ENCODE data around the gene ETS1. TPM values are rescaled to one million over a fixed set of nuclear protein-coding genes. Genes with fewer than 3 reads are reported as not detected.

The ETS1 gene
- total RNA-seq, 1 donor: 35.5 TPM

DNA sequence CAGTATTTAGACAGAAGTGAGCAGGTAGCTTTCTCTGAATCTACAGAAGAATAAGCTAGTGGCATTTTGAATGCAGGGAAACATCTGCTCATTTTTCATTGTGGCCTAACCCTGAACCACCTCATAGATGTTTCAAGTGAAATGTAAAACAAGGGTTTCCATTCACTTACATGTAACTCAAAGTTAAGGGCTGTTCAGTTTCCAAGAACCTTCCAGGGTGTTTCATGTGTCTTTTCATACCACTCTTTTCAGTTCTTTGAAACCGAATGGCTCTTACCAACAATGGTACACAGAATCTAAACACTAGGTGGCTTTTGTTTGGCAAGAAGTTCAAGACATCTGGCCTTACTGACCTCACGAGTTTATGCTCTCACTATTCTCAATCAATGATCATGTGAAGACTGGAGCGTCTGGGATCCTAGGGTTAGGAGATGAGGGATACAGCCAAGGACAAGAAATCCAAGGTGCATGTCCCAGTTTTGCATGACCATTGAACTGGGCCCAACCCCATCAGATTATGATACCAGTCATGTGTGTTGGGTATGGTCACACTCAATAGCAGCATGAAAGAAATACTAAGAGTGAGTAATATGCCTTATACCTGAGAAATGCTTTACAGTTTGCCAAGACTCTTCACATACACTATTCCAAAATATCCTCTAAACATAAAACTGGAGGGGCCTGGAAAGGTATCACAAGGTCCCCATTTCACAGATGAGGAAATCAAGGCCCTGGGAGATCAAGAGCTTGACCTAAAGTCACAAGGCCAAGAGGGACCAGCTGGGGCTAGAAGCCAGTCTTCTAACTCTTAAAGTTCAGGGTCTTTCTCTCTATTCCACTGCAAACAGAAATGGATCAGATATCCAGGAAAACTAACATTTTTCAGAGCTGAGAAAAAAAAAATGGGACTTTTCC lies 92.7 kb downstream of the ETS1 start:
- TF ChIP-seq, protein P1, sequence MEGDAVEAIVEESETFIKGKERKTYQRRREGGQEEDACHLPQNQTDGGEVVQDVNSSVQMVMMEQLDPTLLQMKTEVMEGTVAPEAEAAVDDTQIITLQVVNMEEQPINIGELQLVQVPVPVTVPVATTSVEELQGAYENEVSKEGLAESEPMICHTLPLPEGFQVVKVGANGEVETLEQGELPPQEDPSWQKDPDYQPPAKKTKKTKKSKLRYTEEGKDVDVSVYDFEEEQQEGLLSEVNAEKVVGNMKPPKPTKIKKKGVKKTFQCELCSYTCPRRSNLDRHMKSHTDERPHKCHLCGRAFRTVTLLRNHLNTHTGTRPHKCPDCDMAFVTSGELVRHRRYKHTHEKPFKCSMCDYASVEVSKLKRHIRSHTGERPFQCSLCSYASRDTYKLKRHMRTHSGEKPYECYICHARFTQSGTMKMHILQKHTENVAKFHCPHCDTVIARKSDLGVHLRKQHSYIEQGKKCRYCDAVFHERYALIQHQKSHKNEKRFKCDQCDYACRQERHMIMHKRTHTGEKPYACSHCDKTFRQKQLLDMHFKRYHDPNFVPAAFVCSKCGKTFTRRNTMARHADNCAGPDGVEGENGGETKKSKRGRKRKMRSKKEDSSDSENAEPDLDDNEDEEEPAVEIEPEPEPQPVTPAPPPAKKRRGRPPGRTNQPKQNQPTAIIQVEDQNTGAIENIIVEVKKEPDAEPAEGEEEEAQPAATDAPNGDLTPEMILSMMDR (IDR thresholded peaks at IDR 0.05; ENCODE audit: insufficient read depth, low read length): no peak
- no peak for DNase-seq (ENCODE audit: low read depth)
- H3K4me3 ChIP-seq (ENCODE audit: low read depth, low read length): no peak overlapping the region

DNA sequence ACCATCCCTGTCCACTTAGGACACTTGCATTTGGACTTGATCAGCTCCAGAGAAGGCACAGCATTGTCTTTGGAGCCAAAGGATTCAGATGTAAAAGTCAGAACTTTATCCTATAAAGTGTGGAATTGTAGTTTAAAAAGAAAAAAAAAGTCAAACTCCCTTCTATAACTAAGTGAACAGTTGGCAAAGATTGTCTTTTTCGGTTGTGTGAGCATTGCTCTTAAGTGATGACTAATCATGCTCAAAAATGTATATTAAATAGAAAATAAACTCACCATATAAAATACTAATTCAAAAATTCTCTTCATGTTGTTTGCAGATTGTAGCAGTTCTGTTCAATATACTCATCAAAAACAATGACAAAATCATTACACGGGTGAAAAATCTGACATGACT lies 93.8 kb downstream of the ETS1 start:
- TF ChIP-seq, protein P1 (IDR thresholded peaks at IDR 0.05; ENCODE audit: insufficient read depth, low read length): no peak
- peak; percentile 53 for DNase-seq (ENCODE audit: low read depth)
- no peak overlapping the region for H3K4me3 ChIP-seq (ENCODE audit: low read depth, low read length)

DNA sequence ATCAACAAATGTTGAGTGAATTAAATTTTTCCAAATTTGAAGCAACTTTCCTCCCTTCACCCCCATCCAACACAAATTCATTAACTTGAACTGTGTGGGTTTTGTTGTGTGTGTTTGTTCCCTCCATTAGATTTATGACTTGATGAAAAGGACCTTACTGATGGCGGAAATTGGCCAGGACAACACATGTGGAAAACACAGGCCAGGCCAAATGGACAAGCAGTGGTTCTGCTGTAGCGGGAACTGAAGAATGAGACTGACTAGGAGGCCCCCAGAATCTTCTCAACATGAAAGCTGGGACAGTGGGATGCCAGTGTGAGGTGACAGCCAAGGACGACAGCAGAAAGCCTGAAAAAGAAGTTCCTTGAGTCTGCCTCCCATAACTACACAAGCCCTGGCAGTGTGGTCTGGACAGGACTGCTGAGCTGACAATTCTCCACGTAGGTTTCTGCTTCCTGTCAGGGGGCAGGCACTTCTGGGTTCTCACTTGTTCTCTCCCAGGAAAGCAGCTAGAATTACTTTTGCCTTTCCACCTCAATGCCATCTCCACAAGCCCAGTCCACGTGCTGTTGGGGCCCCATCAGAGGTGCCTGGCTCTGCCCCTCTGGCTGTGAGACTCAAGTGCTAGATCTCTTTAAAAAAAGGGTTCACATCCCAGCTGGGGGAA lies 94.3 kb downstream of the ETS1 start:
- TF ChIP-seq, protein P1 (IDR thresholded peaks at IDR 0.05; ENCODE audit: insufficient read depth, low read length): no peak
- H3K4me3 ChIP-seq (ENCODE audit: low read depth, low read length): no peak overlapping the region
- no peak for DNase-seq (ENCODE audit: low read depth)

DNA sequence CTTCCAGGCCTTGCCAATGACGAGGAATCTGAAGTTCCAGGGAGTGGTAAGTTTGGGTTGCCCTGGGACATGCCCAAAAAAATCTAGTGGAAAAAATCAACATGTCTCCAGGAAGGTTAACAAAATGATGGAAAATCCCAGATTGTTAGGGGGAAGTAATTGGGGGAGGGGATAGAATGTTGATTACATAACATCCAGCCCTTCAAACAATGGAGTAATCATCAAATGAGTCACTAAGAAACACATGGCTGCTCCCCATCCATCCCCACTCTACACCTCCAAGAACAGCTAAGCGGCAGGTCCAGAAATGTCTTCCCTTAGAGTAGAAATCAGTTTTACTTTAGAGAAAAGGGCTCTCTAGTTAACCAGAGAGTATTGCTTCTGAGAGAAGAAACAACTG lies 94.9 kb downstream of the ETS1 start:
- TF ChIP-seq, protein P1 (IDR thresholded peaks at IDR 0.05; ENCODE audit: insufficient read depth, low read length): no peak
- DNase-seq (ENCODE audit: low read depth): peak; percentile 60
- no peak overlapping the region for H3K4me3 ChIP-seq (ENCODE audit: low read depth, low read length)

DNA sequence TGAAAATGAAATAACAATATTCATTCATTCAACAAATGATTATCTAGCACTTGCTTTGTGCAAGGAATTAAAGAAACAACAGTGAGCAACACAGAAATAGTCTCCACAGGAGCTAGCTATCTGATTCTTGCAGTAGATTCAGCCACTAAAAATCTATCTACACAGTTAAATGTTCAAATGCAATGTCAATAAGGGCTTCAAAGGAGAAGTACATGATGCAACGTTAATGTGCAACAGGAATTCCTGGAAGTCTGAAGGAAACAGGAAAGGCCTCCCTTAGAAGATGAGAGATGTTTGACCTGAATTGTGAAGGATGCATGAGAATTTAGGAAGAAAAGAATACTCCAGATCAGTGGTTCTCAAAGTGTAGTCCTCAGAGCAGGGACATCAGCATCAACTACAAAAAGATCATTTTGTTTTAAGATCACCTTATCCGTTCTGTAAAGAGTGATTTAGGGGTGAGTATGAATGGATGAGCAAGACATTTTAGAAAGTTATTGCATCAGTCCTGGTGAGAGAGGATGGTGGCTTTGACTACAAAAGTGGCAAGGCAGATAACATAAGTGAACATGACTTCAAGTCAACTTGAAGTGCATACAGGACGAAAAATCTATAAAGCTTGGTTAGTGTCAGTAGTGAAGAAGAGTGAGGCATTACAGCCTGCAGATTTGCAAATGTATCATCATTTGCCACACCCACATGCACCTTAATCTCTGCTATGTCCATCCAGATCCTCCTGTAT lies 96.0 kb downstream of the ETS1 start:
- DNase-seq (ENCODE audit: low read depth): no peak

DNA sequence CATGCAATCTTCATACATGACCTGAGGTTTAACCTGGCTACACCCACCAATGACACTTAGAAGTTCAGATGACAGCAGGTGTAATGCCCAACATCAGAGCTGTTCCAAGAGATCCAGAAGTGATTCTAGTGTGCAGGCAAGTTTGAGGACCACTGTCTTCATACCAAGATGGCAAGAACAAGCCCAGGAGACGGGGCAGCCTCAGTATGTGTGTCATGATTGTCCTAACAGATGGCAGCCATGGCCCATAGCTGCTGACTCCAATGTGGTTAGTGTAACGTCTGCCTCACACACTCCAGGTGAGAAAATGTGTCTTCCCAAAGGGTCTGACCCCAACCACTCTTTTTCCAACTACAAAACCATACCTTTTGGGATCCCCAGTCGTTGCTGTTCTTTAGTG lies 97.3 kb downstream of the ETS1 start:
- DNase-seq (ENCODE audit: low read depth): no peak
- H3K4me3 ChIP-seq (ENCODE audit: low read depth, low read length): no peak overlapping the region
- TF ChIP-seq, protein P1 (IDR thresholded peaks at IDR 0.05; ENCODE audit: insufficient read depth, low read length): no peak

More for the DNA sequence above, 96.0 kb downstream of the ETS1 start:
- no peak overlapping the region for H3K4me3 ChIP-seq (ENCODE audit: low read depth, low read length)
- TF ChIP-seq, protein P1 (IDR thresholded peaks at IDR 0.05; ENCODE audit: insufficient read depth, low read length): no peak

All from fibroblast of the aortic adventitia (primary cell).